Left lung (tissue), 10 donors: ENCODE measurements around the gene CADM1. TPM values are rescaled to one million over a fixed set of nuclear protein-coding genes. Genes with fewer than 3 reads are reported as not detected.

Source experiments
- ATAC-seq: fragments of 200-7000 bp; cut with Tn5 transposase; one replicate; pipeline ENCODE4 v1.9.1; 2020; ENCODE audit warnings: moderate library complexity
- DNase-seq, 4 donors: peaks; one replicate each; pipeline ENCODE4 v3.0.0-alpha.2; 2013 to 2020
- H3K27ac ChIP-seq, 2 donors: fragments of 200-600 bp; sonication (generic) in 1 of 2; one replicate each; pipeline versions ENCODE4 v1.5.0 to v1.8.0; 2020 to 2021
- H3K27me3 ChIP-seq, 2 donors: fragments of 200-600 bp; sonication (generic) in 1 of 2; one replicate each; pipeline versions ENCODE4 v1.5.0 to v1.8.0; 2020 to 2021
- H3K36me3 ChIP-seq, 2 donors: fragments of 200-600 bp; sonication (generic) in 1 of 2; one replicate each; pipeline versions ENCODE4 v1.5.0 to v1.8.0; 2020 to 2021
- H3K4me1 ChIP-seq, 2 donors: fragments of 200-600 bp; one replicate each; pipeline ENCODE4 v1.8.0; 2021
- H3K4me3 ChIP-seq, 2 donors: fragments of 200-600 bp; sonication (generic) in 1 of 2; one replicate each; pipeline versions ENCODE4 v1.5.0 to v1.8.0; 2020 to 2021; ENCODE audit warnings: mild to moderate bottlenecking in 1 of 2
- H3K9me3 ChIP-seq, 2 donors: fragments of 200-600 bp; sonication (generic) in 1 of 2; one replicate each; pipeline versions ENCODE4 v1.5.0 to v1.8.0; 2020 to 2021
- intact Hi-C, 2 donors: fragments of 100-400 bp; cut with DNase I; formaldehyde crosslinking; loops; one replicate each; pipeline versions ENCODE4 v1.11.2 to v1.14.2; 2022
- polyA plus RNA-seq, 6 donors: library from polyadenylated mRNA; unstranded; fragments of 120-200 nt; gene quantifications; one replicate each; pipeline ENCODE4 v1.2.1, GENCODE V29; 2013; ENCODE audit not compliant: insufficient read length in 6 of 6
- total RNA-seq, 2 donors: library from RNA; stranded (reverse); fragmentation: NEBNext Ultra II Directional; extraction: Animal tissue kit (Norgen Biotek cat#: 25700); gene quantifications; one replicate each; pipeline ENCODE4 v1.2.1, GENCODE V29; 2021
- TF ChIP-seq, protein P1 (sequence below), 2 donors: fragments of 200-600 bp; sonication (generic) in 1 of 2; IDR thresholded peaks; one replicate each; pipeline versions ENCODE4 v1.5.0 to v1.8.0; 2021; ENCODE audit warnings: antibody characterized with exemption in 2 of 2
- donor health status: DM: no; HTN: yes; CAD: no.
- donor health status: DM: no; HTN: no; CAD: no.

The CADM1 gene
- total and polyA plus RNA-seq, 8 donors: 105 to 307 (median 156) TPM

DNA sequence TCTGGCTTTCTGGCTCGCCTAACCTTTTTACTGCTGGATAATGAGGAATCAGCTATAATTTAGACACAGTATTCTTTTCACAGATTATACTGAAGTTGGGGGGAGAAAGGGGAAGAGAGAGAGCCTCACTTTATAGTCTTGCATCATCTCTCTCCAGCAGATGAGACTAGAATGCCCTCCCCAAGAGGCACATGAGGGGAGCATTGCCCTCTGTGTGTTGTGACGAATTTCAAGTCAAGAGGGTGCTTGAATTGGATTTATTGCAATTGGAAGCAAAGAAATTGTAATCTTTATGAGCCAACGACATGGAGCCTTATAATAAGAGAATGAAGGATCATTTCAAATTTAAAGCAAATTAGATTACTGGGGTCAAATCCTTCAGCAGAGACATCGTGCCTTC lies 17.6 kb upstream of the CADM1 start:
- no peaks in the 10 kb centered on the region for H3K36me3 ChIP-seq
- H3K27ac ChIP-seq: no peak overlapping the region
- DNase-seq: no peak
- H3K9me3 ChIP-seq: no peaks in the 10 kb centered on the region
- intact Hi-C loops: no loop called here
- ATAC-seq: no peak
- no peak overlapping the region for H3K4me3 ChIP-seq
- peaks cover 0 to 5% of the 10 kb centered on the region in 2 donors for H3K27me3 ChIP-seq
- H3K4me1 ChIP-seq: no peaks in the 10 kb centered on the region
- TF ChIP-seq, protein P1, sequence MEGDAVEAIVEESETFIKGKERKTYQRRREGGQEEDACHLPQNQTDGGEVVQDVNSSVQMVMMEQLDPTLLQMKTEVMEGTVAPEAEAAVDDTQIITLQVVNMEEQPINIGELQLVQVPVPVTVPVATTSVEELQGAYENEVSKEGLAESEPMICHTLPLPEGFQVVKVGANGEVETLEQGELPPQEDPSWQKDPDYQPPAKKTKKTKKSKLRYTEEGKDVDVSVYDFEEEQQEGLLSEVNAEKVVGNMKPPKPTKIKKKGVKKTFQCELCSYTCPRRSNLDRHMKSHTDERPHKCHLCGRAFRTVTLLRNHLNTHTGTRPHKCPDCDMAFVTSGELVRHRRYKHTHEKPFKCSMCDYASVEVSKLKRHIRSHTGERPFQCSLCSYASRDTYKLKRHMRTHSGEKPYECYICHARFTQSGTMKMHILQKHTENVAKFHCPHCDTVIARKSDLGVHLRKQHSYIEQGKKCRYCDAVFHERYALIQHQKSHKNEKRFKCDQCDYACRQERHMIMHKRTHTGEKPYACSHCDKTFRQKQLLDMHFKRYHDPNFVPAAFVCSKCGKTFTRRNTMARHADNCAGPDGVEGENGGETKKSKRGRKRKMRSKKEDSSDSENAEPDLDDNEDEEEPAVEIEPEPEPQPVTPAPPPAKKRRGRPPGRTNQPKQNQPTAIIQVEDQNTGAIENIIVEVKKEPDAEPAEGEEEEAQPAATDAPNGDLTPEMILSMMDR (IDR thresholded peaks at IDR 0.05): no peak

DNA sequence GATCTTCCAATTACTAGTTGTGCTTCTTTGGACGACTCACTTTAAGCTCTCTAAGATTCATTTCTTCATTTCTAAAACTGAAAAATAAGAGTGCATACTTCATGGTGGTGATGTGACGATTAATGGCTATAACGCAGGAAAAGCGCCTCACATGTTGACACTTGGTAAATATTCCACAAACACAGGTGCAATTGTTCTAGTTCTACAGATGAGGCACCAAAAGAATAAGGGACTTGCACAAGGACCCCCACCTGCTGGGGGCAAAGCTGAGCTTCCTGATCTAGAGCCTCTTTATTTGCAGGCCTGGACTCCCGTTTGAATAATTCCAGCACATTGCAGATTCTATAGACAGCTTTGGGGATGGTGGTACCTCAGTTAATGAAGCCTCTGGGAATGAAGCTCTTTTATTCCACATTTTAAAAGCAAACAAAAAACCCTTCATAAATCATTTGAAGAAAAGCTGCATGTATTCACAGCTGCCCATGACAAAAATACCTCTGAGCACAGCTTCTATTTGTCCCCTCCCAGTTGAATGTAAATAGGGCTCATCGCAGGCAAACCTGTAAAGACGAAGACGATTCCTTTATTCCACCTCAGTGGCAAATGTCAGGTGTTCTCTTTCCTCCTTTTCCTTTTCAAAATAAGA lies 14.9 kb upstream of the CADM1 start:
- no peak overlapping the region for H3K4me3 ChIP-seq
- no peak overlapping the region for H3K27ac ChIP-seq
- H3K9me3 ChIP-seq: no peaks in the 10 kb centered on the region
- H3K4me1 ChIP-seq: no peaks in the 10 kb centered on the region
- TF ChIP-seq, protein P1 (IDR thresholded peaks at IDR 0.05): no peak
- peaks cover 0 to 5% of the 10 kb centered on the region in 2 donors for H3K27me3 ChIP-seq
- no peaks in the 10 kb centered on the region for H3K36me3 ChIP-seq
- intact Hi-C loops: no loop called here
- DNase-seq (no peak), ATAC-seq (no peak)

DNA sequence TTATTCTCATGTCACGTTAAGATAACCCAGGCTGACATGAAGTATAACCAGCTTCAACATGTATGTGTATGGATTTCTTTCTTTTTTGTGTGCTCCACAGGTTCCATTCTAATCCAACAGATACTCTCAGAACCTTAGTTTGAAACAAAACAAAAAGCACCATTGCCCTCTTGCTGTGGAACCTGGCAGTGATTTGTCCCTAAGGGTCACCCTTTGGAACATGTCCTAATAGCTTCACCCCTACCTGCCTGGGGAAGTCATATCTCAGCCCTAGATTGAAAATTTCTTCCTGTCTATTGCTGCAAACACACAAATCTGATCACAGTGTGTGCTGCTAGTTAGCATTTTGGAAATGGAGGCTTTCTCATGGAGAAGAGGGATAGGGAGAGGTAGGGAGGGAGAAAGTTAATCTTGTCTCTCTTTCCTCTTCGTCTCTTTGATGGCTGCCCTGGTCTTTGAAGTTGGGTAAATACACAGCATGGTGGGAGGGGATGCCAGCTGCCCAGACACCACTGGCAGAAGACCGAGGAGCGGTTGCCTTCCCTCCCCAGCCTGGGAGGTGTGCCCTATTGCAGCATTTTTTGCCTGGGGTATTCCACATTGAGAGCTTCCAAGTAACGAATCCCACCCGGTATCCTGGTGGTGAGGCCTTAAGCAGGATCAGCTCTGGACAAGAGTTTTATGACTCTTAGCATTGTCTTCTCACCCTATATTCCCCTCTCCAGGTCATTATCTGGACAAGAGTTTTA lies 11.6 kb upstream of the CADM1 start:
- Histone ChIP-seq H3K27ac (no peak overlapping the region), H3K9me3 (no peaks in the 10 kb centered on the region), H3K36me3 (no peaks in the 10 kb centered on the region), H3K4me1 (no peaks in the 10 kb centered on the region), H3K4me3 (no peak overlapping the region), H3K27me3 (peaks cover 0 to 24% of the 10 kb centered on the region in 2 donors)
- DNase-seq: no peak
- intact Hi-C loops: no loop called here
- no peak for ATAC-seq
- TF ChIP-seq, protein P1 (IDR thresholded peaks at IDR 0.05): no peak

DNA sequence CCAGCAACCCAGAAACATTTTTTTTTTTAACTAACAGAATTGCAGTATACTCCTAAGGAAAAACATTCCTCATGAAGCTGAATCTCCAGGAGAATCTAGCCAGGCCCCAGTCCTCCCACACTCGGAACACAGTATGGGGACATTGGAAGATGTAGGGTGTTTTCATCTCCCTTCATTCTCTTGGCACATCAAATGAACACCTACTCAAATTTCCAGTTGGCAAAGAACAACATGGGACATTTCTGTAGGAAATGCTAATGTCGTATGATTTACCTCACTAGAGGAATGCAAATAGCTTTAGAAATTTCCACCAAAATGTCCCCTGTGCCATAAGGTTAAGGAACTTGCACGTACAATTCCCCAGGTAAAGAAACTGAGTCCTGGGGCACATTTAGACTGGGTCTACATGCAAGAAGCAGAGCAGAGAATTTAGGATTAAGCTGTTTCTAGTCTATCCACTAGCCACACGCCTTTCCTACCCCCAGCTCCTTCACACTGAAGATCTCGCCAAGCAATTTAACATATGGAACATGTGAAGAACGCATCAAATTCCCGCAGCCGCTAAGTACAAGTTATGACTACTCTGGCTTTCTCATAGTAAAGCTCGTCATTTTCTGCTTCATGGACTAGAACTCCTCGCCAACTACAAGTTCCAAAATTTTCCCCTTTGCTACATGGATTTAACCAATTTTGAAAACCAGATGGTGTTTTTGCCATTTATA lies 2.9 kb upstream of the CADM1 start:
- Histone ChIP-seq H3K4me1 (peaks cover 0 to 22% of the 10 kb centered on the region in 2 donors), H3K36me3 (no peaks in the 10 kb centered on the region), H3K4me3 (no peak overlapping the region), H3K27ac (no peak overlapping the region), H3K9me3 (no peaks in the 10 kb centered on the region), H3K27me3 (peaks cover 0 to 62% of the 10 kb centered on the region in 2 donors)
- TF ChIP-seq, protein P1 (IDR thresholded peaks at IDR 0.05): no peak
- intact Hi-C loops: loop anchor here in 1 of 2 donors (10.0 kb wide), 1 partner anchor 172 kb away; no protein-coding TSS in a partner anchor
- DNase-seq (peak in 1 of 4 donors; percentile 35), ATAC-seq (no peak)

DNA sequence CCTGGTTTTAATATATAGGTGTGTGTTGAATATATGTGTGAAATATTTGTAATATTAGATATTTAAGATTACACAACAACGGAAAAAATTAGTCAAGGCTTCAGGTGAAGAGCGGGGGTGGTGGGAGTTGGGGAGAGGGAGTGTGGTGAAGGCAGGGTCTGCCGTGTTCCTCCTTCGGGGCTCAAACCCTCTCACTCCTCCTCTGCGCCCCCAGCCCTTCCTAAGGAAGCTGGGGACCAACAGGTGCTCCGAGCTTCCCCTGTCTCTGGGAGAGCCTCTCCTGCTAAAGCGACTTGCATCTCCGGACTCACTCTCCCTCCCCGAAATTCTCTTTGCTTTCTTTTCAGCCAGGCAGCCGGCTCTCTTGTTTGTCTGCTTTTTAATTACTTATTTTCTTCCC lies 960 bp upstream of the CADM1 start:
- H3K27me3 ChIP-seq: peaks cover 3 to 77% of the 10 kb centered on the region in 2 donors
- intact Hi-C loops: loop anchor here in 1 of 2 donors (10.0 kb wide), 1 partner anchor 170 kb away; no protein-coding TSS in a partner anchor
- H3K4me3 ChIP-seq: peak overlapping the region; percentile 47 to 72
- H3K4me1 ChIP-seq: peaks cover 0 to 26% of the 10 kb centered on the region in 2 donors
- peak overlapping the region; percentile 68 to 81 for H3K27ac ChIP-seq
- DNase-seq: peak in 1 of 4 donors; percentile 28
- no peaks in the 10 kb centered on the region for H3K9me3 ChIP-seq
- H3K36me3 ChIP-seq: no peaks in the 10 kb centered on the region
- no peak for ATAC-seq
- TF ChIP-seq, protein P1 (IDR thresholded peaks at IDR 0.05): peak in 1 of 2 donors; percentile 10
